A172 (cell line): ENCODE results near the gene ZBTB8B. TPM values are rescaled to one million over a fixed set of nuclear protein-coding genes. Genes with fewer than 3 reads are reported as not detected.
"Not testable (repeated sequence)": the region's sequence is repeated elsewhere in the genome, so short reads cannot be mapped to it uniquely, and the experiment has no call there.

Source experiments
- DNase-seq: peaks from one replicate; pipeline ENCODE4 v3.0.0-alpha.2; 2015; ENCODE audit warnings: low spot score
- total RNA-seq: library from RNA; depleted of rRNA; stranded (reverse); fragments of >200 nt; shearing (Covaris generic); gene quantifications from 2 replicates; pipeline ENCODE4 v1.2.3, GENCODE V29; 2014

ZBTB8B gene
- total RNA-seq, 1 experiment from 2014 or later, result 0.07 TPM

GRCh38 chr1:32470431-32470830 lies 5.6 kb downstream of the ZBTB8B start:
- DNase-seq, result no peak

- DNase-seq, result no peak
Measured at GRCh38 chr1:32470991-32471694, 6.3 kb downstream of the ZBTB8B start.

GRCh38 chr1:32471695-32472362 lies 7.0 kb downstream of the ZBTB8B start:
- no peak for DNase-seq

- not testable (repeated sequence) for DNase-seq
Measured at GRCh38 chr1:32472966-32473365, 8.1 kb downstream of the ZBTB8B start.

- DNase-seq, result no peak
Measured at GRCh38 chr1:32474954-32475353, 10.1 kb downstream of the ZBTB8B start.

- DNase-seq, result no peak
Measured at GRCh38 chr1:32480003-32480402, 15.1 kb downstream of the ZBTB8B start.

GRCh38 chr1:32480761-32481160 lies 15.9 kb downstream of the ZBTB8B start:
- no peak for DNase-seq

GRCh38 chr1:32481788-32482187 lies 16.9 kb downstream of the ZBTB8B start:
- not testable (repeated sequence) for DNase-seq

- DNase-seq, result peak; percentile 44
Measured at GRCh38 chr1:32485554-32486255, 20.8 kb downstream of the ZBTB8B start.

DNA sequence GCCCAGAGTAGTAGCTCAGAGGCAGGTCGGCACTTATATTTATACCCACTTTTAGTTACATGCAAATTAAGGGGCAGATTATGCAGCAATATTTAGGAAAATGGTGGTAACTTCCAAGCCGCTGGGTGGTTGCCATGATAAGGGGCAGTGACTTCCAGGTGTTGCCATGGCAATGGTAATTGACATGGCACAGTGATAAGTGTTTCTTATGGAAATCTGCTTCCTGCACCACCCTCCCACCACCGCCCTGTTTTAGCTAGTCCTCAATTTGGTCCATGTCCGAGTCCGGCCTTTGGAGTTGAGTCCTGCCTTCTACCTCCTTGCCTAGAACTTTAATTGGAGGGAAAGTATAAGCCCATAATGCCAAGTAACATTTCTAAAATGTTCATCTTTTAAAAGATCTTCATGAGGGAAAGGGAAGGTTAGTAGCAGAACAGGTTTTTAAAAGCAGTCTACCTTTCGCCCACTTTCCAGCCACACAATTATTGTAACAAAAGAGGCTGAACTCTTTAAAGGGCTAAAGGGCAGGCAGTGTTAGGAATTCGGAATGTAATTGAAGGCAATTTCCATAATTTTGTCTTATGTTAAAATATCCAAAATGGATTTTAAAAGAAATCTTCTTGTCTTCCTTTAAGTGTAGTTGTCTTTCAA lies 21.7 kb downstream of the ZBTB8B start:
- no peak for DNase-seq

DNA sequence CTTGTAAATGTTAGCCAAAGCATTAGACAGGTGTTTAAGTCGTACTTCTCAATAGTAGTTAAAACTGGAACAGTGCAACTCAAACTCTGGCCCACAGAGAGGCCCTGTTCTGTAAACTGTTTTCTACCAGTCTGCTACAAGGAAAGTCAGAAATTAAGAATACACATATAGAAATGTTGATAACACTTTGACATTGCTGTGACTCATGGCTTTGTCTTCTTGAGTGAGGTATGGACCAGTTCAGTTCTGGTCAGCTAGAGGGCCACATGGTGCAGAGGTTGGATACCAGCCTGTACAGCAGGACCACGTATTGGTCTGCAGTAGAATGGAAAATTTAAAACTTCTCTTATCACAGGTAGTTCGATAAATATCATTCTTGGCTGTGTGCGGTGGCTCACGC lies 22.3 kb downstream of the ZBTB8B start:
- no peak for DNase-seq

- no peak for DNase-seq
Measured at GRCh38 chr1:32489774-32490454, 25.0 kb downstream of the ZBTB8B start.

GRCh38 chr1:32491386-32491785 lies 26.5 kb downstream of the ZBTB8B start:
- no peak for DNase-seq

GRCh38 chr1:32494196-32494595 lies 29.3 kb downstream of the ZBTB8B start:
- no peak for DNase-seq

GRCh38 chr1:32494711-32495337 lies 30.0 kb downstream of the ZBTB8B start:
- DNase-seq, result no peak

- no peak for DNase-seq
Measured at GRCh38 chr1:32496127-32496526, 31.3 kb downstream of the ZBTB8B start.

DNA sequence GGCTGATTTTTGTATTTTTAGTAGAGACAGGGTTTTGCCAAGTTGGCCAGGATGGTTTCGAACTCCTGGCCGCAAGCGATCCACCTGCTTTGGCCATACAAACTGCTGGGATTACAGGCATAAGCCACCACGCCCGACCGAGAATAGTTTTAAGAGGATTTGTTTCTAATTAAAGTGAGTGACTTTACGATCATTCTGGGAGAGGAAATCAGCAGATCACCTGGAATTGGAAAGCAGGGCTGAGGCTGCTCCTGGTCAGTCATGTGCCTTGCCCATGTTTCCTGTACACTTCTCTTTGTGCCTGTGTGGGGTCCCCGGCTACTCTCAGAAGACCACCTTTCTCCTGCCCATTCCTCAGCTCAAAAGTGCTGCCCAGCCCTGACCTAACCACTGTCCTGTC lies 33.9 kb downstream of the ZBTB8B start:
- no peak for DNase-seq

GRCh38 chr1:32500387-32501209 lies 35.7 kb downstream of the ZBTB8B start:
- peak; percentile 11 for DNase-seq

DNA sequence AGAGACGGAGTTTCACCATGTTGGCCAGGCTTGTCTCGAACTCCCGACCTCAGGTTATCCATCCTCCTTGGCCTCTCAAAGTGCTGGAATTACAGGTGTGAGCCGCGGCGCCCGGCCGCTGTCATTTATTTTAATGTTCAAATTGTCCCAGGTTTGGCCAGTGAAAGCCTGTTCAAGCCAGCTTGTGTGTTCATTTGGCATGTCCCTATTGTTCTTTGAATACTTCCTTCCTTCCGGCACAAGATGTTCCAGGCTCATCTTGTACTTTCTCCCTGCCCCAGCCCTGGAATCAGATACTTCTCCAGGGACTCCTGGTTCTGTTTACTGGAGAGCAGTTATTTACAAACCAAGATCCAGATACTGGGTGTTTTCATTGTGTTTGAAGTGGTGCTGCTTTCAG lies 37.0 kb downstream of the ZBTB8B start:
- no peak for DNase-seq

- no peak for DNase-seq
Measured at GRCh38 chr1:32503153-32503552, 38.3 kb downstream of the ZBTB8B start.
